Measurements from ENCODE around the gene NKPD1.

- TF ChIP-seq CTCF (IDR thresholded peaks at IDR 0.05) (no peak), POLR2A (IDR thresholded peaks at IDR 0.05) (no peak)
These were observed 45.5 kb upstream of the NKPD1 start for GRCh38 chr19:45206328-45206727.

All from body of pancreas (tissue), 4 donors.